ENCODE data around the gene SLC13A2.
"Not testable (repeated sequence)": the region's sequence is repeated elsewhere in the genome, so short reads cannot be mapped to it uniquely, and the experiment has no call there.

The SLC13A2 gene

GRCh38 chr17:28518578-28518977, 45.1 kb downstream of the SLC13A2 start:
- DNase-seq (ENCODE audit: low spot score), result no peak

DNA sequence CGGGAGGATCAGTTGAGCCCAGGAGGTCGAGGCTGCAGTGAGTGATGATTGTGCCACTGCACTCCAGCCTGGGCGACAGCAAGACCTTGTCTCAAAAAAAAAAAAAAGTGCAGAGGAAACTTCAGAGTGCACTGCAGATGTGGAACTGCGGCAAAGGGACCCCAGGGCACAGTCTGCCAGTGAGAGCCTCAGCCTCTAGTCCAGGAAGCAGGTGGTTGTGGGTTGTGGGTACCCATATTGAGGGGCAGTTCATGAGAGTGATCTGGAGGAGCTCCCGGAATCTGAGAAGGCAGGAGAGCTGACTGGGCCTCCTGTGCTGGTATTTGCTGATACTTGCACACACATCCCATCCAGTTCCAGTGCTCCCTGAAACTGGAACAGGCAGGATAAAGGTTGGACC, 45.8 kb downstream of the SLC13A2 start:
- no peak for DNase-seq (ENCODE audit: low spot score)

GRCh38 chr17:28520687-28521086, 47.2 kb downstream of the SLC13A2 start:
- no peak for DNase-seq (ENCODE audit: low spot score)

- peak; percentile 79 for DNase-seq (ENCODE audit: low spot score)
Observed at GRCh38 chr17:28521311-28522085, 48.1 kb downstream of the SLC13A2 start.

GRCh38 chr17:28522281-28522680, 48.8 kb downstream of the SLC13A2 start:
- not testable (repeated sequence) for DNase-seq (ENCODE audit: low spot score)

- DNase-seq (ENCODE audit: low spot score), result no peak
Observed at GRCh38 chr17:28523186-28523585, 49.7 kb downstream of the SLC13A2 start.

DNA sequence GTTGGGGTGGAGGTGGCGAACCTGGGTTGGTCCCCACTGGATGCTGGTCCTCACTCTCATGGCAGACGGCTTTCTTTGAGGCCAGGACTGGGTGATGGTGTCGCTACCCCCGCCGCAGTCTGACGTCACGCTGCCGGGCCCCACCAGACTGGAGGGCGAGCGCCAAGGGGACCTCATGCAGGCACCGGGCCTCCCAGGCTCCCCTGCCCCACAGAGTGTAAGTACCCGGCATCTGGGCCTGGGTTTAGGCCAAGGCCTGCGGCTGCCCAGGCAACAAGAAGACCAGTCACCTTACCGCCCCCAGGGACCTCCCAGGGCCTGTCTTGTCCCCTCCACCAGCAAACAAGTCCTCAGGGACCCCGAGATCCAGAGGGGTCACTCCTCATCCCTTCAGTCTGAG, 50.4 kb downstream of the SLC13A2 start:
- DNase-seq (ENCODE audit: low spot score), result no peak

DNA sequence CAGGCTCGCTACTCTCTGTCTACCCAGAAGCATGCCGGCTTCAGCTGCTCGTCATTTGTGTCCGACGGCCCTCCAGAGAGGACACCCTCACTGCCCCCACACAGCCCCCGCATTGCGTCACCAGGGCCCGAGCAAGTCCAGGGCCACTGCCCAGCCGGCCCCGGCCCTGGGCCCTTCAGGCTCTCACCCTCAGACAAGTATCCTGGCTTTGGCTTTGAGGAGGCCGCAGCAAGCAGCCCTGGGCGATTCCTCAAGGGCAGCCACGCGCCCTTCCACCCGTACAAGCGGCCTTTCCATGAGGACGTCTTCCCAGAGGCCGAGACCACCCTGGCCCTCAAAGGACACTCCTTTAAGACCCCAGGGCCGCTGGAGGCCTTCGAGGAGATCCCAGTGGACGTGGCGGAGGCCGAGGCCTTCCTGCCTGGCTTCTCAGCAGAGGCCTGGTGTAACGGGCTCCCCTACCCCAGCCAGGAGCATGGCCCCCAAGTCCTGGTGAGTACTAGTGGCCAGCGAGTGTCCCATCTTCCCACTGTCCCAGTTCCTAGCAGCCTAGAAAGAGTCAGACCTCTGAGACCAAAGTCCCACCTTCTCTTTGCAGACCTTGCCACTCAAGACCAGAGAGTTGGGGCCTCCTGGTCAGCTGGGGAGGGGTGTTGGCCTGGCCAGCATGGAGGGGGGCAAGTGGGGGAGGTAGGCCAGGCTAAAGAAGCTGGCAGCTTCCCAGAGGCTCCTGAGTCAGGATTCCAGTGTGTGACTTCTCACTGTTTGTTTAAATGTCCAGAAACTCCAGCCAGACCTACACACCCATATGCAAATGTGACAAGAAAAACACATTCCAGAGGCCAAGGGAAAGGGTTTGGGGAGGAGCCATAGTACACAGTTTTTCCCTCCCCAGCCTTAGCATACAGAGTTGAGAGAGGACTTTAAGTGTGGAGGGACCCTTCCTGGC, 51.3 kb downstream of the SLC13A2 start:
- no peak for DNase-seq (ENCODE audit: low spot score)

DNA sequence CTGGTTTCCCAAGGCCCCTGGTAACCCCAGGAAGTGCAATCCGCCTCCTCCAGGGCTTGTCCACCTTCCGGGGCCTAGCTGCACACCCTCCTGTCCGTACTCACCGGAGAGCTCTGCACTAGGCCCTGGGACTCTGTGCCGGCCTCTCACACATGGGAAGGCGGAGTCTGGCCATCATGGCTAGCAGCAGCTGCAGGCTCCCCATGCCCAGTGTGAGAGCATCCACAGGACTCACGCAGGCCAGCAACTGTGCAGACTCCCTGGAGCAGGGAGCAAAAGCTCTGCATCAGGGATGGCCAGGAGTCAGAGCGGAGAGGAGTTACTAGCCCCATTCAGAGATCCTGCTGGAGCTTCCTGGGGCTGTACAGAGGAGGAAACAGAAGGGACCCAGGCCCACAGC, 52.9 kb downstream of the SLC13A2 start:
- DNase-seq (ENCODE audit: low spot score), result no peak

GRCh38 chr17:28527181-28527681, 53.8 kb downstream of the SLC13A2 start:
- no peak for DNase-seq (ENCODE audit: low spot score)

DNA sequence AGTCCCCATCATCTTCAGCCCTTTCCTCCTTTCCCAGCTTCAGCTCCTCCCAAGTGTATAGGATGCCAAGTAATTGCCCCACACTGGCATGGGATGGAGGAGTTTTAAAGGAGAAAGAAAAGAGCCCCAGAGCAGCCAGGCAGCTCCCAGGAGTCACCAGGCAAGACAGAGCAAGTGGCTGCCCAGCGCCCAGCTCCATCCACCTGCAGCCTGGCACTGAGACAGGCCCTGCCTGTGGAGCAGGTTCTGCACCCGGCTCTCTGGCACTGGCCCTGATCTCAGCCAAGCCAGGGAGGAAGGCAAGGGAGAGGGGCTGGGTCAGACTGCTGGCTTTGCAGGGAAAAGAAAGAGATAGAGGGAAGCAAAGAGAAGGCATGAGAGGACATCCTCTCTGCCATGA, 54.4 kb downstream of the SLC13A2 start:
- no peak for DNase-seq (ENCODE audit: low spot score)

GRCh38 chr17:28528327-28529012, 55.0 kb downstream of the SLC13A2 start:
- no peak for DNase-seq (ENCODE audit: low spot score)

DNA sequence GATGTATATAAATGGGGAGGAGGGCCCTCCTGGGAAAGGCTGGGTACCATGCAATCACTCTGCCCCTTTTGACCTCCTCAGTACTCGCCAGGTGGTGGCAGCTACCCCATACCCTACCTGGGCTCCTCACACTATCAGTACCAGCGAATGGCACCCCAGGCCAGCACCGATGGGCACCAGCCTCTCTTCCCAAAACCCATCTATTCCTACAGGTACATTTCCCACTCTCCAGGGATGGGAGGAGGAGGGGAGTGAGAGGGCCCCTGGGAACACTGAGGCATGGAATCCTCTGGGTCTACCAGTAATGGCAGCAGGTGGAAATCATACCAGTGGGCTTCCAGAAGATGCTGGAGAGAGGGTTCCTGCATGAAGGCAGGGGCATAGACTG, 55.6 kb downstream of the SLC13A2 start:
- no peak for DNase-seq (ENCODE audit: low spot score)

DNA sequence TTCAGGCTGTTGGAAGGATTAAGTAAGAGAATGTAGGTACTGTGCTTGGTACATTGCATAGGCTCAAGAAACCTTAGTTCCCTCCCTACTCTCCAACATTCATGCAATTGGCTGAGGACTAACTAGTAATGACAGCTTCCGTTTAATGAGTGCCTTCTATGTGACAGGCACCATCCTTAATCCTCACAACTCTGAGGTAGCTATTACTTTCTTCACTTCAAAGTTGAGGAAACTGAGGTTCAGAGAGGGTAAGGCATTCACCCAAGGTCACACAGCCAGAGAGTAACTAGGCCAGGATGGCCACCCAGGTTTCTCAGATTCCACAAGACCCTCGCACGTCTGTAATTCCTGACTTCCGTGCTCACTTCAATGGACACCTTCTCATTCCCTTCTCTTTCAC, 56.8 kb downstream of the SLC13A2 start:
- DNase-seq (ENCODE audit: low spot score), result no peak

- DNase-seq (ENCODE audit: low spot score), result no peak
Observed at GRCh38 chr17:28530926-28531325, 57.5 kb downstream of the SLC13A2 start.

- DNase-seq (ENCODE audit: low spot score), result no peak
Observed at GRCh38 chr17:28532050-28532960, 58.9 kb downstream of the SLC13A2 start.

GRCh38 chr17:28533091-28533807, 59.8 kb downstream of the SLC13A2 start:
- no peak for DNase-seq (ENCODE audit: low spot score)

DNA sequence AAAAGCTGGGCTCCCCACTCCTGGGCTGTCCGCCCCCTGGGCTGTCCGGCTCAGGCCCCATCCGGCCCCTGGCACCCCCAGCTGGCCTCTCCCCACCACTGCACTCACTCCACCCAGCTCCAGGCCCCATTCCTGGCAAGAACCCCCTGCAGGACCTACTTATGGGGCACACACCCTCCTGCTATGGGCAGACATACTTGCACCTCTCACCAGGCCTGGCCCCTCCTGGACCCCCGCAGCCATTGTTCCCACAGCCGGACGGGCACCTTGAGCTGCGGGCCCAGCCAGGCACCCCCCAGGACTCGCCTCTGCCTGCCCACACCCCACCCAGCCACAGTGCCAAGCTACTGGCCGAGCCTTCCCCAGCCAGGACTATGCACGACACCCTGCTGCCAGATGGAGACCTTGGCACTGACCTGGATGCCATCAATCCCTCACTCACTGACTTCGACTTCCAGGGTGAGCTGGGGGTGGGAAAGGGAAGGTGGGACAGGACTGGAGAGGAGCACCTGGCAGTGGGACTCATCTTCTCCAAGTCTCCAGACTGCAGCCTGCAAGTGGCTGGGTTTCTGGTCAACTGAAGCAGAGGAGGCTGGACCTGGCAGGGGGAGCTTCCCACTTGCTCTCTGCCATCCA, 61.4 kb downstream of the SLC13A2 start:
- no peak for DNase-seq (ENCODE audit: low spot score)

GRCh38 chr17:28536532-28537218, 63.2 kb downstream of the SLC13A2 start:
- DNase-seq (ENCODE audit: low spot score), result peak; percentile 43

DNA sequence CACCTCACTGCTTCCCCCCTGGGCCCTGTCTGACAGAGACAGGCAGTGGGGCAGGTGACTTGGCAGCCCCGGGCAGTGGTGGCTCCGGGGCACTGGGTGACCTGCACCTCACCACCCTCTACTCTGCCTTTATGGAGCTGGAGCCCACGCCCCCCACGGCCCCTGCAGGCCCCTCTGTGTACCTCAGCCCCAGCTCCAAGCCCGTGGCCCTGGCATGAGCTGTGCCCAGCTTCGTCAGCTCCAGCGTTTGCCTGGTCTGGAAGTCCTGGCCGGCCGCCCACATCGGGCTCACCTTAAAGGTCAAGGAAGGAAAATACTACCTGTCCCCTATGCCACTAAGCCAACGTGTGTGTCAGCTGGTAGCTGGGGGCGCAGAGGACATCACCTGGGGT, 63.8 kb downstream of the SLC13A2 start:
- peak; percentile 47 for DNase-seq (ENCODE audit: low spot score)
